ENCODE results near the gene UBE2N.

- TF ChIP-seq FOXK2 (IDR thresholded peaks at IDR 0.05): no peak
- TF ChIP-seq TAF1 (IDR thresholded peaks at IDR 0.05; ENCODE audit: borderline replicate concordance, low read depth, low read length): no peak
- TF ChIP-seq CTCF (IDR thresholded peaks at IDR 0.05 in 2 of 3, conservative IDR thresholded peaks at IDR 0.05 in 1 of 3; ENCODE audit: control insufficient read depth in 2 of 3, extremely low read depth in 1 of 3, insufficient read depth in 1 of 3, low read depth in 3 of 3, low read length in 3 of 3): no peak
- TF ChIP-seq YY1 (IDR thresholded peaks at IDR 0.05; ENCODE audit: low read depth, low read length): no peak
Observed at GRCh38 chr12:93453633-93454032, 11.9 kb upstream of the UBE2N start.
